Measurements from ENCODE around the gene ORC1.
A peak's percentile ranks its signal among the peaks of the same experiment; 100 is the strongest.

ORC1 gene

DNA sequence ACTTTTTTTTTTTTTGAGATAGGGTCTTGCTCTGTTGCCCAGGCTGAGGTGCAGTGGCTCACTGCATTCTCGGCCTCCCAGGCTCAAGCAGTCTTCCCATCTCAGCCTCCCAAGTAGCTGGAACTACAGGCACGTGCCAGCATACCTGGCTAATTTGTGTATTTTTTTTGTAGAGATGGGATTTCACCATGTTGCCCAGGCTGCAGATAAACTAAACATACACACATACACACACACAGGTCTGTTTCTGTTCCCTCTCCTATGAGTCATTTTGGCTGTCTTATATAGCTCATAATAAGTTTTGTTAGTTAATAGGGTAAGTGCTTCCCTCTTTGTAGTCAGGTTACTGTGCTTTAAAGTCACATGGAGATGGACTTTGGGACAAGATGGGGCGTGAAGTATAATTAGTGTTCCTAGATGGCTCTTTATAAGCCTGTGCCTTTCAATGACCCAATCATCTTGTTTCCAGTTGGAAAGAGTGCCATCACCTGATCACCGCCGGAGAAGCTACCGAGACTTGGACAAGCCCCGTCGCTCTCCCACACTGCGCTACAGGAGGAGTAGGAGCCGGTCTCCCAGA is 9.3 kb upstream of the ORC1 start:
- no peak overlapping the region for H3K23ac ChIP-seq (ENCODE audit: low read depth, low read length, poor library complexity)
- H2BK120ac ChIP-seq (ENCODE audit: low read depth, low read length), result no peak overlapping the region
- no peak overlapping the region for H4K91ac ChIP-seq (ENCODE audit: low read depth, low read length, poor library complexity)
- H3K14ac ChIP-seq (ENCODE audit: low read length), result no peak overlapping the region
- no peaks in the 10 kb centered on the region for H3K27me3 ChIP-seq (ENCODE audit: control insufficient read depth in 3 of 3, insufficient read depth in 3 of 3, low read depth in 1 of 3, low read length in 3 of 3)
- no peaks in the 10 kb centered on the region for H3K9me3 ChIP-seq (replicated peaks in 1 of 2; ENCODE audit: control insufficient read depth in 2 of 2, insufficient read depth in 1 of 2, low read depth in 1 of 2, low read length in 2 of 2)
- H3K18ac ChIP-seq (ENCODE audit: low read length), result no peak overlapping the region
- no peak overlapping the region for H3K4me2 ChIP-seq (ENCODE audit: insufficient read depth, low read length, poor library complexity, severe bottlenecking)
- H3K4me3 ChIP-seq (ENCODE audit: low read length in 2 of 2), result no peak overlapping the region
- no peaks in the 10 kb centered on the region for H3K4me1 ChIP-seq (ENCODE audit: control insufficient read depth in 2 of 2, insufficient read depth in 1 of 2, low read depth in 1 of 2, low read length in 2 of 2)
- H3K36me3 ChIP-seq (replicated peaks in 1 of 2; ENCODE audit: control insufficient read depth in 2 of 2, insufficient read depth in 2 of 2, low read length in 2 of 2), result peaks cover 30 to 99% of the 10 kb centered on the region in 2 donors
- no peak overlapping the region for H2BK5ac ChIP-seq (ENCODE audit: low read length)
- H3K9ac ChIP-seq (ENCODE audit: low read depth, low read length, poor library complexity), result no peak overlapping the region
- H2AFZ ChIP-seq (ENCODE audit: low read length), result no peak overlapping the region
- no peak overlapping the region for H2BK15ac ChIP-seq (ENCODE audit: low read length)
- H3K79me1 ChIP-seq (ENCODE audit: low read depth, low read length), result no peaks in the 10 kb centered on the region
- no peak overlapping the region for H3K27ac ChIP-seq (replicated peaks; ENCODE audit: low read length)
- H3K4ac ChIP-seq (ENCODE audit: low read length), result no peak overlapping the region
- no peak for DNase-seq (ENCODE audit: low spot score)
- no peak overlapping the region for H2AK5ac ChIP-seq (ENCODE audit: low read depth, low read length)
- no peak overlapping the region for H4K8ac ChIP-seq (ENCODE audit: low read depth, low read length)
- H2BK12ac ChIP-seq (ENCODE audit: low read length), result no peak overlapping the region
- WGBS, 2 donors (ENCODE audit: extremely low coverage in 2 of 2, insufficient read length in 2 of 2, insufficient replicate concordance in 1 of 2), result no CpG with 5 or more reads among the region's 10 CpGs

DNA sequence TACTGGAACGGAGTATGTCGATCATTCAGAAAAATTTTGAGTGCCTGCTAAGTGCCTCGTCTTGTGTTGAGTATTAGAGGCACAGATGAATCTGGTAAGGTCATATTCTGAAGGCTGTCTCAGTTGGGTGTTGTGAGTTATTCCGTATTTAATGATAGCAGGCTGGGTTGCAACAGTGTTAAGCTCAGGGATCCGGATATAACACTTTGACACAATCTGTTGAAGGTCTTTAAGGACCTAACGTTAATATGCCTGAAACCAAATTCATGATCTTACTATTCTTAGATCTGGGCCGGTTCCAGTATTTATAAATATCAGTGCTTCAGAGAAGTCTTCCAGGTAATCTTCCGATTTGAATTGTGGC is 734 bp upstream of the ORC1 start:
- H2AFZ ChIP-seq (ENCODE audit: low read length), result peak overlapping the region; percentile 90
- no peak overlapping the region for H3K18ac ChIP-seq (ENCODE audit: low read length)
- H3K36me3 ChIP-seq (replicated peaks in 1 of 2; ENCODE audit: control insufficient read depth in 2 of 2, insufficient read depth in 2 of 2, low read length in 2 of 2), result peaks cover 23 to 73% of the 10 kb centered on the region in 2 donors
- no peak overlapping the region for H2BK12ac ChIP-seq (ENCODE audit: low read length)
- peaks cover 2% of the 10 kb centered on the region for H3K79me1 ChIP-seq (ENCODE audit: low read depth, low read length)
- H2BK15ac ChIP-seq (ENCODE audit: low read length), result no peak overlapping the region
- no peaks in the 10 kb centered on the region for H3K27me3 ChIP-seq (ENCODE audit: control insufficient read depth in 3 of 3, insufficient read depth in 3 of 3, low read depth in 1 of 3, low read length in 3 of 3)
- WGBS, 2 donors (ENCODE audit: extremely low coverage in 2 of 2, insufficient read length in 2 of 2, insufficient replicate concordance in 1 of 2), result no CpG with 5 or more reads among the region's 8 CpGs
- H3K4me2 ChIP-seq (ENCODE audit: insufficient read depth, low read length, poor library complexity, severe bottlenecking), result peak overlapping the region; percentile 56
- H4K91ac ChIP-seq (ENCODE audit: low read depth, low read length, poor library complexity), result no peak overlapping the region
- H3K4me1 ChIP-seq (ENCODE audit: control insufficient read depth in 2 of 2, insufficient read depth in 1 of 2, low read depth in 1 of 2, low read length in 2 of 2), result peaks cover 1 to 8% of the 10 kb centered on the region in 2 donors
- DNase-seq (ENCODE audit: low spot score), result no peak
- H3K14ac ChIP-seq (ENCODE audit: low read length), result no peak overlapping the region
- H3K4ac ChIP-seq (ENCODE audit: low read length), result no peak overlapping the region
- H3K9me3 ChIP-seq (replicated peaks in 1 of 2; ENCODE audit: control insufficient read depth in 2 of 2, insufficient read depth in 1 of 2, low read depth in 1 of 2, low read length in 2 of 2), result peaks cover 0 to 2% of the 10 kb centered on the region in 2 donors
- H3K9ac ChIP-seq (ENCODE audit: low read depth, low read length, poor library complexity), result peak overlapping the region; percentile 68
- H2BK120ac ChIP-seq (ENCODE audit: low read depth, low read length), result no peak overlapping the region
- H3K23ac ChIP-seq (ENCODE audit: low read depth, low read length, poor library complexity), result no peak overlapping the region
- H4K8ac ChIP-seq (ENCODE audit: low read depth, low read length), result no peak overlapping the region
- peak overlapping the region; percentile 52 for H3K27ac ChIP-seq (replicated peaks; ENCODE audit: low read length)
- H2AK5ac ChIP-seq (ENCODE audit: low read depth, low read length), result no peak overlapping the region
- H2BK5ac ChIP-seq (ENCODE audit: low read length), result no peak overlapping the region
- peak overlapping the region; percentile 81 to 87 for H3K4me3 ChIP-seq (ENCODE audit: low read length in 2 of 2)

DNA sequence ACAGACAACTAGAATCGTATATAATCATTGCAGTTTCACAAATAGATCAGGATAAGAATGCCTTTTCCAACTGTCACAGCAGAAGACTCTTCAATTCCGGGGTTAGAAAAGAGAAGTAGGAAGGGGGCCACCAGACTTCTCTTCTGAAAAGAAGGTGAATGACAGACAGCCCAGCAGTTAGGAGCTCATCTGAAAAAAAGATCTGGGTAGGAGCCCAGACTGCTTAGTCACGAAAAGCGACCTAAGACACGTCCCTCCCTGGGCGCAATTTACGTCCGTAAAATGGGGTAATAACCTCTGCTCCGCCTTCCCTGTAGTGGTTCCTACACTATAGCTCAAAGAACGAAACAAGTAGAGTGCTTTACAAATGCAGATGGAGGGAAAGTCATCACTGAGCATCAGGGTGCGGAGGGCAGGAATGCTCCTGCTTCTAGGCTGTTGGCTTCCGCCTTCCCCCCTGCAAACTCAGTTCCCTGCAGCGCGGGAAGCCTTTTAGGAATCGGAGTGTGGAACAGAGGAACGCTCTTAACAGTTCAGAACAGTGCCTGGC is 582 bp downstream of the ORC1 start:
- peak overlapping the region; percentile 90 for H2AFZ ChIP-seq (ENCODE audit: low read length)
- peaks cover 0 to 2% of the 10 kb centered on the region in 2 donors for H3K9me3 ChIP-seq (replicated peaks in 1 of 2; ENCODE audit: control insufficient read depth in 2 of 2, insufficient read depth in 1 of 2, low read depth in 1 of 2, low read length in 2 of 2)
- no peak overlapping the region for H3K4ac ChIP-seq (ENCODE audit: low read length)
- peak overlapping the region; percentile 93 for H3K18ac ChIP-seq (ENCODE audit: low read length)
- H3K9ac ChIP-seq (ENCODE audit: low read depth, low read length, poor library complexity), result peak overlapping the region; percentile 81
- no peak overlapping the region for H2AK5ac ChIP-seq (ENCODE audit: low read depth, low read length)
- no peak overlapping the region for H2BK120ac ChIP-seq (ENCODE audit: low read depth, low read length)
- no CpG with 5 or more reads among the region's 16 CpGs for WGBS, 2 donors (ENCODE audit: extremely low coverage in 2 of 2, insufficient read length in 2 of 2, insufficient replicate concordance in 1 of 2)
- H3K4me1 ChIP-seq (ENCODE audit: control insufficient read depth in 2 of 2, insufficient read depth in 1 of 2, low read depth in 1 of 2, low read length in 2 of 2), result peaks cover 1 to 8% of the 10 kb centered on the region in 2 donors
- H3K23ac ChIP-seq (ENCODE audit: low read depth, low read length, poor library complexity), result peak overlapping the region; percentile 8
- H2BK15ac ChIP-seq (ENCODE audit: low read length), result no peak overlapping the region
- H3K36me3 ChIP-seq (replicated peaks in 1 of 2; ENCODE audit: control insufficient read depth in 2 of 2, insufficient read depth in 2 of 2, low read length in 2 of 2), result peaks cover 25 to 70% of the 10 kb centered on the region in 2 donors
- no peak overlapping the region for H4K91ac ChIP-seq (ENCODE audit: low read depth, low read length, poor library complexity)
- no peak overlapping the region for H4K8ac ChIP-seq (ENCODE audit: low read depth, low read length)
- peak overlapping the region; percentile 83 to 87 for H3K4me3 ChIP-seq (ENCODE audit: low read length in 2 of 2)
- H2BK5ac ChIP-seq (ENCODE audit: low read length), result no peak overlapping the region
- peaks cover 2% of the 10 kb centered on the region for H3K79me1 ChIP-seq (ENCODE audit: low read depth, low read length)
- DNase-seq (ENCODE audit: low spot score), result peak; percentile 26
- no peaks in the 10 kb centered on the region for H3K27me3 ChIP-seq (ENCODE audit: control insufficient read depth in 3 of 3, insufficient read depth in 3 of 3, low read depth in 1 of 3, low read length in 3 of 3)
- peak overlapping the region; percentile 68 for H3K27ac ChIP-seq (replicated peaks; ENCODE audit: low read length)
- H3K4me2 ChIP-seq (ENCODE audit: insufficient read depth, low read length, poor library complexity, severe bottlenecking), result peak overlapping the region; percentile 65
- peak overlapping the region; percentile 22 for H3K14ac ChIP-seq (ENCODE audit: low read length)
- H2BK12ac ChIP-seq (ENCODE audit: low read length), result no peak overlapping the region

DNA sequence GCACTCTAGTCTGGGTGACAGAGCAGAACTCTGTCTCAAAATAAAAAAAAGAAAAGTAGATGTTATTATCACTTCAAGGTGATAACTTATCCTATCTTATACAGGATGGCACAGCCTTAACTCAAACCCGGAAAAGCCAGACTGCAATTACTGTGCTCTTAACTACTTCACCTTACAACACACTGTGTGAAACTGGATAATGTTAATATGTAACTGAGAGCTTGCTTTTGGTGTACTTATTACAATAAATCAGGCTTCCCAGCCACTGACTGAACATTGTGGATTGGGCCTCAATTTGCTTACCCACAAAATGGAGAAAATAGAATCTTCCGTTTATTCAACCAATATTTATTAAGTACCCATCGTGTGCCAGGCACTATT is 1.4 kb downstream of the ORC1 start:
- WGBS, 2 donors (ENCODE audit: extremely low coverage in 2 of 2, insufficient read length in 2 of 2, insufficient replicate concordance in 1 of 2), result no CpG with 5 or more reads among the region's 3 CpGs
- DNase-seq (ENCODE audit: low spot score), result no peak
- H3K4me3 ChIP-seq (ENCODE audit: low read length in 2 of 2), result peak overlapping the region in 1 of 2 donors; percentile 87

More for the DNA sequence above, 1.4 kb downstream of the ORC1 start:
- H3K4ac ChIP-seq (ENCODE audit: low read length), result no peak overlapping the region
- no peak overlapping the region for H2BK120ac ChIP-seq (ENCODE audit: low read depth, low read length)
- H3K4me2 ChIP-seq (ENCODE audit: insufficient read depth, low read length, poor library complexity, severe bottlenecking), result no peak overlapping the region
- no peak overlapping the region for H3K23ac ChIP-seq (ENCODE audit: low read depth, low read length, poor library complexity)
- no peak overlapping the region for H3K18ac ChIP-seq (ENCODE audit: low read length)
- H3K79me1 ChIP-seq (ENCODE audit: low read depth, low read length), result peaks cover 2% of the 10 kb centered on the region
- H2BK12ac ChIP-seq (ENCODE audit: low read length), result no peak overlapping the region
- no peak overlapping the region for H4K8ac ChIP-seq (ENCODE audit: low read depth, low read length)
- no peak overlapping the region for H3K27ac ChIP-seq (replicated peaks; ENCODE audit: low read length)
- no peak overlapping the region for H2AFZ ChIP-seq (ENCODE audit: low read length)
- peaks cover 20 to 67% of the 10 kb centered on the region in 2 donors for H3K36me3 ChIP-seq (replicated peaks in 1 of 2; ENCODE audit: control insufficient read depth in 2 of 2, insufficient read depth in 2 of 2, low read length in 2 of 2)
- H2BK15ac ChIP-seq (ENCODE audit: low read length), result no peak overlapping the region
- H3K9me3 ChIP-seq (replicated peaks in 1 of 2; ENCODE audit: control insufficient read depth in 2 of 2, insufficient read depth in 1 of 2, low read depth in 1 of 2, low read length in 2 of 2), result peaks cover 0 to 2% of the 10 kb centered on the region in 2 donors
- H3K9ac ChIP-seq (ENCODE audit: low read depth, low read length, poor library complexity), result no peak overlapping the region
- H3K27me3 ChIP-seq (ENCODE audit: control insufficient read depth in 3 of 3, insufficient read depth in 3 of 3, low read depth in 1 of 3, low read length in 3 of 3), result no peaks in the 10 kb centered on the region
- H2BK5ac ChIP-seq (ENCODE audit: low read length), result no peak overlapping the region
- H3K4me1 ChIP-seq (ENCODE audit: control insufficient read depth in 2 of 2, insufficient read depth in 1 of 2, low read depth in 1 of 2, low read length in 2 of 2), result peaks cover 1 to 8% of the 10 kb centered on the region in 2 donors
- no peak overlapping the region for H2AK5ac ChIP-seq (ENCODE audit: low read depth, low read length)
- H3K14ac ChIP-seq (ENCODE audit: low read length), result no peak overlapping the region
- no peak overlapping the region for H4K91ac ChIP-seq (ENCODE audit: low read depth, low read length, poor library complexity)

All from neuronal stem cell (in vitro differentiated cells).